ENCODE data around the gene ORMDL2.

GRCh38 chr12:55845361-55845760 lies 27.5 kb downstream of the ORMDL2 start:
- TF ChIP-seq CTCF (IDR thresholded peaks at IDR 0.05) (no peak), POLR2A (IDR thresholded peaks at IDR 0.05) (no peak)
